ENCODE results near the gene CDH3.

CDH3 gene

DNA sequence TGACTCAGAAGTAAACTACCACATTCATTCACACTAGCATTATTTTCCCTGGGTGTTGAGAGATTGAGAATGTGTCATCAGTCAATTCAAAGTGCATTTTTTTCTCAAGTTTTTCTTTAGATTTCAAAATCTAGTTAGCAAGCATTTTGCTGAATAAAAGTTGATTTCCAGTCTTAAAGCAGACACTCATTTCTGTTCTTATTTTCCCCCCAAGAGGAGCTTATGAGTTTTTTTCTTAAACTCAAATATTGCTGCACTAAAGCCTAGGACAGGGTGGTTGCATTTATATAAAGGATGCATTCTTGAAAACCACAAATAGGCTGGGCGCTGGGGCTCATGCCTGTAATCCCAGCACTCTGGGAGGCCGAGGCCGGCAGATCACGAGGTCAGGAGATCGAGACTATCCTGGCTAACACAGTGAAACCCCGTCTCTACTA lies 15.3 kb downstream of the CDH3 start:
- DNase-seq (ENCODE audit: low spot score) = no peak
- no peak for TF ChIP-seq CTCF (IDR thresholded peaks at IDR 0.05; ENCODE audit: extremely low read depth, missing control alignments)

DNA sequence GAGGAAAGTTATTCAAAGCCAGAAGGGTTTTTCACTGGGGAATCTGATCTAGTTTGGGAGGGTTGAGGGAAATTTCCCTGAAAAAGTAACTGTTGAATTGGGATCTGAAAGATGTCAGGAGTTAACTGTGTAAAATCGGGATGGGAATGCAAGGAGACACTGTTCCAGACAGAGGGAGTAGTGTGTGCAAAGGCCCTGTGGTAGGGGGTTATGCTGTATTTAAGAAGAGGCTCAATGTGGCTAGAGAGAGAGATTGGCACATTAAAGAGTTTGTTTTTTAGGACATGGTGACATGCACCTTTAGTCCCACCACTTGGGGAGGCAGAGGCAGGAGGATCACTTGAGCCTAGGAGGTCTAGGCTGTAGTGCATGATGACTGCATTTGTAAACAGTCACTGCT lies 16.9 kb downstream of the CDH3 start:
- no peak for TF ChIP-seq CTCF (IDR thresholded peaks at IDR 0.05; ENCODE audit: extremely low read depth, missing control alignments)
- no peak for DNase-seq (ENCODE audit: low spot score)

GRCh38 chr16:68664297-68664696 lies 19.2 kb downstream of the CDH3 start:
- no peak for DNase-seq (ENCODE audit: low spot score)
- TF ChIP-seq CTCF (IDR thresholded peaks at IDR 0.05; ENCODE audit: extremely low read depth, missing control alignments) = no peak

- TF ChIP-seq CTCF (IDR thresholded peaks at IDR 0.05; ENCODE audit: extremely low read depth, missing control alignments) = no peak
- no peak for DNase-seq (ENCODE audit: low spot score)
Measured at GRCh38 chr16:68665501-68665900, 20.4 kb downstream of the CDH3 start.

DNA sequence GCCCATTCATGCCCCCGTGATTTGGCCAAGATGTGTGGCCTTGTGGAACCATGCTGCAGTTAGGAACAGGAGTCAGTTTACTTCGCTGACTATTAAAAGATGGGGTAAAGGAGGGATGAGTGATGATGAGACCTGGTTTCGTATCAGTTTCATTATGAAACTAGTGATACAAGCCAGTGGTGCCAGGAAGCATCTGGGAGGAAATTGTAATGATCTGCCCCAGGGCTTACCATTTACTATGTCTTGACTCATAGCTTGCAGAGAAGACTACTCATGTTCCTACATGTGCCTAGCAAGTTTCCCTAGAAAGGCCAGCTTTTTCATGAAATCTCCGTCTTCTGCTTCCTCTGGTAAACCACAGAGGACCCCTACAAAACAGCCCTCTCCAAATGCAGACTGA lies 23.2 kb downstream of the CDH3 start:
- DNase-seq (ENCODE audit: low spot score) = no peak
- TF ChIP-seq CTCF (IDR thresholded peaks at IDR 0.05; ENCODE audit: extremely low read depth, missing control alignments) = no peak

- DNase-seq (ENCODE audit: low spot score) = no peak
- no peak for TF ChIP-seq CTCF (IDR thresholded peaks at IDR 0.05; ENCODE audit: extremely low read depth, missing control alignments)
Measured at GRCh38 chr16:68676113-68676860, 31.2 kb downstream of the CDH3 start.

GRCh38 chr16:68681038-68681437 lies 35.9 kb downstream of the CDH3 start:
- TF ChIP-seq CTCF (IDR thresholded peaks at IDR 0.05; ENCODE audit: extremely low read depth, missing control alignments) = no peak
- DNase-seq (ENCODE audit: low spot score) = no peak
